AG10803 (cell line): Measurements from ENCODE around the gene B3GALNT2.

Experiments
- DNase-seq: peaks from one replicate; pipeline ENCODE4 v3.0.0; 2010; ENCODE audit warnings: low read depth
- H3K4me3 ChIP-seq: 2 replicates; pipeline ENCODE4 v1.5.1; 2011; ENCODE audit warnings: mild to moderate bottlenecking, low read length, control low read depth
- CTCF ChIP-seq: conservative IDR thresholded peaks from 2 replicates; pipeline ENCODE4 v1.5.1; 2011; ENCODE audit warnings: mild to moderate bottlenecking, low read length, control low read depth, inconsistent platforms

The B3GALNT2 gene

GRCh38 chr1:235421751-235422150 lies 82.5 kb downstream of the B3GALNT2 start:
- TF ChIP-seq CTCF, result no peak
- H3K4me3 ChIP-seq, result no peak overlapping the region
- no peak for DNase-seq

GRCh38 chr1:235417086-235417697 lies 87.1 kb downstream of the B3GALNT2 start:
- peak; percentile 84 for DNase-seq
- TF ChIP-seq CTCF, result peak; percentile 83
- H3K4me3 ChIP-seq, result no peak overlapping the region

- TF ChIP-seq CTCF, result no peak
- DNase-seq, result no peak
- no peak overlapping the region for H3K4me3 ChIP-seq
Observed at GRCh38 chr1:235416662-235417049, 87.6 kb downstream of the B3GALNT2 start.

GRCh38 chr1:235415008-235415904 lies 89.0 kb downstream of the B3GALNT2 start:
- H3K4me3 ChIP-seq, result no peak overlapping the region
- TF ChIP-seq CTCF, result peak; percentile 82
- DNase-seq, result peak; percentile 83

- no peak overlapping the region for H3K4me3 ChIP-seq
- peak; percentile 12 for DNase-seq
- TF ChIP-seq CTCF, result no peak
Observed at GRCh38 chr1:235411489-235412486, 92.5 kb downstream of the B3GALNT2 start.

GRCh38 chr1:235410467-235410866 lies 93.8 kb downstream of the B3GALNT2 start:
- no peak overlapping the region for H3K4me3 ChIP-seq
- TF ChIP-seq CTCF, result no peak
- DNase-seq, result no peak
